Ishikawa (cell line): ENCODE data around the gene LCN1.

Experiments
- CEBPB ChIP-seq: IDR thresholded peaks from 2 replicates; pipeline ENCODE4 v1.6.1; 2012
- CREB1 ChIP-seq: IDR thresholded peaks from 2 replicates; pipeline ENCODE4 v1.6.1; 2012; ENCODE audit warnings: low read depth
- EGR1 ChIP-seq: IDR thresholded peaks from 2 replicates; pipeline ENCODE4 v1.6.1; 2012
- EP300 ChIP-seq: IDR thresholded peaks from 2 replicates; pipeline ENCODE4 v1.6.1; 2012; ENCODE audit warnings: borderline replicate concordance
- FOXM1 ChIP-seq: IDR thresholded peaks from 2 replicates; pipeline ENCODE4 v1.6.1; 2012; ENCODE audit warnings: low read depth, borderline replicate concordance
- MAX ChIP-seq: IDR thresholded peaks from 2 replicates; pipeline ENCODE4 v1.6.1; 2012
- NFIC ChIP-seq: IDR thresholded peaks from 2 replicates; pipeline ENCODE4 v1.6.1; 2012
- RAD21 ChIP-seq: IDR thresholded peaks from 2 replicates; pipeline ENCODE4 v1.6.1; 2012; ENCODE audit warnings: low read depth
- REST ChIP-seq: IDR thresholded peaks from 2 replicates; pipeline ENCODE4 v1.6.1; 2012; ENCODE audit warnings: low read depth, mild to moderate bottlenecking
- TAF1 ChIP-seq: IDR thresholded peaks from 2 replicates; pipeline ENCODE4 v1.6.1; 2012; ENCODE audit warnings: low read depth, mild to moderate bottlenecking
- TCF12 ChIP-seq: IDR thresholded peaks from 2 replicates; pipeline ENCODE4 v1.6.1; 2012; ENCODE audit warnings: low read depth
- TEAD4 ChIP-seq: IDR thresholded peaks from 2 replicates; pipeline ENCODE4 v1.6.1; 2012
- USF1 ChIP-seq: IDR thresholded peaks from 2 replicates; pipeline ENCODE4 v1.6.1; 2012
- YY1 ChIP-seq: IDR thresholded peaks from 2 replicates; pipeline ENCODE4 v1.6.1; 2012; ENCODE audit warnings: low read depth

- TF ChIP-seq REST = no peak
- no peak for TF ChIP-seq EGR1
- TF ChIP-seq TEAD4 = no peak
- no peak for TF ChIP-seq FOXM1
- no peak for TF ChIP-seq RAD21
- TF ChIP-seq YY1 = no peak
- TF ChIP-seq NFIC = no peak
- no peak for TF ChIP-seq MAX
- TF ChIP-seq TAF1 = no peak
- TF ChIP-seq EP300 = no peak
- TF ChIP-seq CEBPB = no peak
- no peak for TF ChIP-seq CREB1
- TF ChIP-seq USF1 = no peak
- no peak for TF ChIP-seq TCF12
Measured at GRCh38 chr9:135522931-135523330, 1.7 kb downstream of the LCN1 start.
